ENCODE results near the gene SACM1L.

Gene SACM1L

GRCh38 chr3:45705839-45706808 lies 16.9 kb downstream of the SACM1L start:
- TF ChIP-seq CTCF (IDR thresholded peaks at IDR 0.05; ENCODE audit: borderline replicate concordance, insufficient read depth, low read depth, low read length) = no peak
- no peak overlapping the region for H3K4me3 ChIP-seq (ENCODE audit: low read depth, low read length)

- no peak for TF ChIP-seq CTCF (IDR thresholded peaks at IDR 0.05; ENCODE audit: borderline replicate concordance, insufficient read depth, low read depth, low read length)
These were observed 22.7 kb downstream of the SACM1L start for GRCh38 chr3:45711931-45712330.

GRCh38 chr3:45712434-45713110 lies 23.4 kb downstream of the SACM1L start:
- no peak for TF ChIP-seq CTCF (IDR thresholded peaks at IDR 0.05; ENCODE audit: borderline replicate concordance, insufficient read depth, low read depth, low read length)
- H3K4me3 ChIP-seq (ENCODE audit: low read depth, low read length) = no peak overlapping the region

More at GRCh38 chr3:45711931-45712330, 22.7 kb downstream of the SACM1L start:
- no peak overlapping the region for H3K4me3 ChIP-seq (ENCODE audit: low read depth, low read length)

DNA sequence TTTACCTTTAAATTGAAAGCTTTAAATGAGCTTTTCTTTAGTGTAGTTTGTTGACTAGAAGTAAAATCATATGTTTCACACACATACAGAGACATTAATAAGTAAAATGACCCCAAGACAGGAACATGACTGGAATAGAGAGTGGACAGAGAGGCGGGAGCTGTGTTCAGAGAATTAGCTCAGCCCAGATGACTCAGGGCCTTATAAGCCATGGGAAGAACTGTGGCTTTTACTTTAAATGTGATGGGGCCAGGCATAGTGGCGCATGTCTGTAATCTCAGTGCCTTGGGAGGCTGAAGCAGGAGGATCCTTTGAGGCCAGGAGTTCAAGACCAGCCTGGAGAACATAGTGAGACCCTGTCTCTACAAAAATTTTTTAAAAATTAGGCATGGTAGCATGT lies 26.7 kb downstream of the SACM1L start:
- TF ChIP-seq CTCF (IDR thresholded peaks at IDR 0.05; ENCODE audit: borderline replicate concordance, insufficient read depth, low read depth, low read length) = no peak
- H3K4me3 ChIP-seq (ENCODE audit: low read depth, low read length) = no peak overlapping the region

DNA sequence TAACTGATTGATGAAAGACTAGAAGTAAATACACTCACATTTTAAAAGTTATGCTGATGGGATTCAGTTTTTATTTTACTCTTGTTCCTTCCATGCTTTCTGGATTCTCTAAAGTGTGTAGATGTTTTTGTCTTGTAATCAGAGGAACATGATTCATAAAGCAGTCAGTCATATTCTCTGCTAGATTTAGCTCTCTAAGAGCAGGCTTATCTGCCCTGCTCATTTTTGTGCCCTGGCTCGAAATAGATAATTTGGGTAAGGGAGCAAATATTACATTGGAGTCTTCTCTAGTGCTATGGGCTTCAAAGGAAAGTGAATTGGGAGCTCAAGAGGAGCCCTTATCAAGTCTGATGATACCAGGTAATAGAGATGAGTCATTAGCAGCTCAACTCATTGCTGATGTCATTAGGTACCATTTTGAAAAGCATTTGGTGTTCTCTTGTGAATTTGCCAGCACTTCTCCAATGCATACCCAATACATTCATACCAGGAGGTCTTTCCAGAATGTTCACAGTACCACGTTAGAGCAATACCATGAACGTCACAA lies 27.7 kb downstream of the SACM1L start:
- TF ChIP-seq CTCF (IDR thresholded peaks at IDR 0.05; ENCODE audit: borderline replicate concordance, insufficient read depth, low read depth, low read length) = no peak
- no peak overlapping the region for H3K4me3 ChIP-seq (ENCODE audit: low read depth, low read length)

- no peak for TF ChIP-seq CTCF (IDR thresholded peaks at IDR 0.05; ENCODE audit: borderline replicate concordance, insufficient read depth, low read depth, low read length)
- no peak overlapping the region for H3K4me3 ChIP-seq (ENCODE audit: low read depth, low read length)
These were observed 30.7 kb downstream of the SACM1L start for GRCh38 chr3:45719655-45720487.
